SK-N-MC (cell line): ENCODE data around the gene SEH1L.

ENCODE experiments used
- EZH2 ChIP-seq: fragments of 200-600 bp; sonication (generic); IDR thresholded peaks from one replicate; pipeline ENCODE4 v1.6.1; 2017; ENCODE audit warnings: antibody characterized with exemption
- FOXP2 ChIP-seq: optimal IDR thresholded peaks from 2 replicates; pipeline ENCODE3; 2011; ENCODE audit warnings: mild to moderate bottlenecking, moderate library complexity; ENCODE audit not compliant: insufficient read depth; ENCODE audit errors: extremely low read length, control extremely low read depth
- POLR2AphosphoS5 ChIP-seq: IDR thresholded peaks from 2 replicates; pipeline ENCODE4 v1.6.1; 2012; ENCODE audit warnings: mild to moderate bottlenecking, low read depth, low read length, borderline replicate concordance

GRCh38 chr18:12973562-12974213 is 25.9 kb downstream of the SEH1L start:
- TF ChIP-seq POLR2AphosphoS5 (no peak), EZH2 (no peak), FOXP2 (no peak)
